ENCODE measurements around the gene NLRP1. TPM values are rescaled to one million over a fixed set of nuclear protein-coding genes. Genes with fewer than 3 reads are reported as not detected.

NLRP1 gene
- total and polyA plus RNA-seq, 2 experiments from 2014 or later, result 42.9 to 64.8 TPM

GRCh38 chr17:5540321-5540720, 44.0 kb downstream of the NLRP1 start:
- 73% methylated on average over 7 of the region's 7 CpGs for WGBS (ENCODE audit: low lambda C conversion rate, missing lambda C conversion rate)

GRCh38 chr17:5539286-5539685, 45.0 kb downstream of the NLRP1 start:
- Histone ChIP-seq H3K4me2 (no peak overlapping the region), H3K9me2 (replicated peaks; ENCODE audit: insufficient read depth) (no peaks in the 10 kb centered on the region), H3K4me3 (no peak overlapping the region), H3K27ac (no peak overlapping the region), H3K36me3 (replicated peaks; ENCODE audit: insufficient read depth, low read depth) (no peaks in the 10 kb centered on the region), H2AFZ (no peak overlapping the region), H3K27me3 (no peaks in the 10 kb centered on the region), H3K9me3 (ENCODE audit: low read depth) (no peaks in the 10 kb centered on the region), H3K79me2 (no peaks in the 10 kb centered on the region), H3K4me1 (ENCODE audit: insufficient read depth) (no peaks in the 10 kb centered on the region), H4K20me1 (ENCODE audit: insufficient read depth, poor library complexity, severe bottlenecking) (no peaks in the 10 kb centered on the region)
- WGBS (ENCODE audit: low lambda C conversion rate, missing lambda C conversion rate), result 91% methylated on average over 8 of the region's 8 CpGs
- TF ChIP-seq EZH2phosphoT487 (IDR thresholded peaks at IDR 0.05; ENCODE audit: low read depth, severe bottlenecking, unreplicated experiment) (no peak), EZH2 (IDR thresholded peaks at IDR 0.05; ENCODE audit: borderline replicate concordance) (no peak), CTCF (IDR thresholded peaks at IDR 0.05; ENCODE audit: poor library complexity) (no peak)
- DNase-seq (ENCODE audit: low spot score), result no peak

More at GRCh38 chr17:5540321-5540720, 44.0 kb downstream of the NLRP1 start:
- no peak overlapping the region for H3K4me2 ChIP-seq
- no peaks in the 10 kb centered on the region for H3K9me3 ChIP-seq (ENCODE audit: low read depth)
- H2AFZ ChIP-seq, result no peak overlapping the region
- H3K27me3 ChIP-seq, result no peaks in the 10 kb centered on the region
- no peak for DNase-seq (ENCODE audit: low spot score)
- no peaks in the 10 kb centered on the region for H3K36me3 ChIP-seq (replicated peaks; ENCODE audit: insufficient read depth, low read depth)
- TF ChIP-seq CTCF (IDR thresholded peaks at IDR 0.05; ENCODE audit: poor library complexity) (no peak), EZH2 (IDR thresholded peaks at IDR 0.05; ENCODE audit: borderline replicate concordance) (no peak), EZH2phosphoT487 (IDR thresholded peaks at IDR 0.05; ENCODE audit: low read depth, severe bottlenecking, unreplicated experiment) (no peak)
- no peaks in the 10 kb centered on the region for H3K79me2 ChIP-seq
- H3K27ac ChIP-seq, result no peak overlapping the region
- no peak overlapping the region for H3K4me3 ChIP-seq
- no peaks in the 10 kb centered on the region for H3K9me2 ChIP-seq (replicated peaks; ENCODE audit: insufficient read depth)
- no peaks in the 10 kb centered on the region for H3K4me1 ChIP-seq (ENCODE audit: insufficient read depth)
- H4K20me1 ChIP-seq (ENCODE audit: insufficient read depth, poor library complexity, severe bottlenecking), result no peaks in the 10 kb centered on the region

- no peak overlapping the region for H3K27ac ChIP-seq
- H3K4me2 ChIP-seq, result no peak overlapping the region
- no peaks in the 10 kb centered on the region for H3K4me1 ChIP-seq (ENCODE audit: insufficient read depth)
These were observed 47.3 kb downstream of the NLRP1 start for GRCh38 chr17:5536866-5537650.

More at GRCh38 chr17:5536866-5537650, 47.3 kb downstream of the NLRP1 start:
- H3K79me2 ChIP-seq, result no peaks in the 10 kb centered on the region
- H3K27me3 ChIP-seq, result no peaks in the 10 kb centered on the region
- peak; percentile 4 for DNase-seq (ENCODE audit: low spot score)
- H2AFZ ChIP-seq, result no peak overlapping the region
- H3K36me3 ChIP-seq (replicated peaks; ENCODE audit: insufficient read depth, low read depth), result no peaks in the 10 kb centered on the region
- no peaks in the 10 kb centered on the region for H3K9me3 ChIP-seq (ENCODE audit: low read depth)
- H4K20me1 ChIP-seq (ENCODE audit: insufficient read depth, poor library complexity, severe bottlenecking), result no peaks in the 10 kb centered on the region
- TF ChIP-seq CTCF (IDR thresholded peaks at IDR 0.05; ENCODE audit: poor library complexity) (no peak), EZH2 (IDR thresholded peaks at IDR 0.05; ENCODE audit: borderline replicate concordance) (no peak), EZH2phosphoT487 (IDR thresholded peaks at IDR 0.05; ENCODE audit: low read depth, severe bottlenecking, unreplicated experiment) (no peak)
- H3K4me3 ChIP-seq, result no peak overlapping the region
- no peaks in the 10 kb centered on the region for H3K9me2 ChIP-seq (replicated peaks; ENCODE audit: insufficient read depth)
- 84% methylated on average over 11 of the region's 11 CpGs for WGBS (ENCODE audit: low lambda C conversion rate, missing lambda C conversion rate)
